Measurements from ENCODE around the gene TMEM221. TPM values are rescaled to one million over a fixed set of nuclear protein-coding genes. Genes with fewer than 3 reads are reported as not detected.

The TMEM221 gene
- total and polyA plus RNA-seq, 9 of the 15 experiments (the other 6 are each of a cell fraction or from before 2014, with no cell fraction given) = 0.06 to 0.35 TPM; not detected in 7

- TF ChIP-seq CBX1 (IDR thresholded peaks at IDR 0.05; ENCODE audit: low read depth) (peak; percentile 46; the same call in 1 of the 2 replicates), ZBTB5 (IDR thresholded peaks at IDR 0.05) (no peak), RAD21 (CRISPR knock-in tag; conservative IDR thresholded peaks at IDR 0.05 in 1 of 2, IDR thresholded peaks at IDR 0.05 in 1 of 2) (peak; percentile 80 to 82), RB1 (IDR thresholded peaks at IDR 0.05; ENCODE audit: low read depth) (peak; percentile 90), GATAD2A (IDR thresholded peaks at IDR 0.05) (no peak), ZBTB33 (CRISPR knock-in tag; IDR thresholded peaks at IDR 0.05) (peak; percentile 28), TEAD1 (CRISPR knock-in tag; IDR thresholded peaks at IDR 0.05) (peak in 1 of 2 experiments; percentile 54; a peak in 1 of 4 replicates), ELF4 (CRISPR knock-in tag; IDR thresholded peaks at IDR 0.05) (0 out of 2 replicates have a peak, but pooled peaks have one; percentile 24), HNRNPLL (IDR thresholded peaks at IDR 0.05; ENCODE audit: low read depth, low read length, poor library complexity, severe bottlenecking) (peak; percentile 92), JUND (IDR thresholded peaks at IDR 0.05; ENCODE audit: borderline replicate concordance, low read depth, low read length) (peak; percentile 37; the same call in 1 of the 2 replicates), JUND (tag; IDR thresholded peaks at IDR 0.05; ENCODE audit: borderline replicate concordance, low read depth, low read length) (no peak; the same call in 2 of the 3 replicates), HLTF (IDR thresholded peaks at IDR 0.05) (0 out of 2 replicates have a peak, but pooled peaks have one; percentile 30), NFIC (IDR thresholded peaks at IDR 0.05) (peak; percentile 38; the same call in 1 of the 2 replicates), ZFP36 (IDR thresholded peaks at IDR 0.05; ENCODE audit: low read depth, low read length, partially characterized antibody) (peak; percentile 31), HDAC1 (IDR thresholded peaks at IDR 0.05) (0 out of 4 replicates have a peak, but pooled peaks of 1 of the 2 experiments have one; percentile 44), FOXP4 (CRISPR knock-in tag; IDR thresholded peaks at IDR 0.05; ENCODE audit: borderline replicate concordance) (no peak), ZNF174 (CRISPR knock-in tag; IDR thresholded peaks at IDR 0.05) (no peak), SNAPC5 (CRISPR knock-in tag; IDR thresholded peaks at IDR 0.05) (no peak), CREB5 (CRISPR knock-in tag; IDR thresholded peaks at IDR 0.05) (no peak), TCF3 (CRISPR knock-in tag; IDR thresholded peaks at IDR 0.05) (0 out of 2 replicates have a peak, but pooled peaks have one; percentile 10)
Measured at GRCh38 chr19:17390665-17391370, 57.6 kb downstream of the TMEM221 start (continued).

Data from K562 (cell line).